Activated T-cell treated with anti-CD3 and anti-CD28 coated beads, Interleukin-2, amount 50 U/mL, for 24 hours (primary cell): ENCODE data around the gene PRKCH.

ENCODE experiments used
- DNase-seq: peaks from one replicate; pipeline ENCODE4 v3.0.0-alpha.2; 2020
- H3K27ac Mint-ChIP-seq: 2 replicates; pipeline ENCODE4 v1.8.0; 2020; ENCODE audit warnings: mild to moderate bottlenecking, mixed read lengths
- H3K27me3 Mint-ChIP-seq: 2 replicates; pipeline ENCODE4 v1.8.0; 2020; ENCODE audit warnings: mixed read lengths
- H3K36me3 Mint-ChIP-seq: 2 replicates; pipeline ENCODE4 v1.8.0; 2020; ENCODE audit warnings: low read depth, mixed read lengths
- H3K4me1 Mint-ChIP-seq: 2 replicates; pipeline ENCODE4 v1.8.0; 2020; ENCODE audit warnings: low read depth, mixed read lengths
- H3K4me3 Mint-ChIP-seq: 2 replicates; pipeline ENCODE4 v1.8.0; 2020; ENCODE audit warnings: mild to moderate bottlenecking, moderate library complexity, mixed read lengths
- H3K9me3 Mint-ChIP-seq: 2 replicates; pipeline ENCODE4 v1.8.0; 2020; ENCODE audit warnings: mixed read lengths

PRKCH gene

DNA sequence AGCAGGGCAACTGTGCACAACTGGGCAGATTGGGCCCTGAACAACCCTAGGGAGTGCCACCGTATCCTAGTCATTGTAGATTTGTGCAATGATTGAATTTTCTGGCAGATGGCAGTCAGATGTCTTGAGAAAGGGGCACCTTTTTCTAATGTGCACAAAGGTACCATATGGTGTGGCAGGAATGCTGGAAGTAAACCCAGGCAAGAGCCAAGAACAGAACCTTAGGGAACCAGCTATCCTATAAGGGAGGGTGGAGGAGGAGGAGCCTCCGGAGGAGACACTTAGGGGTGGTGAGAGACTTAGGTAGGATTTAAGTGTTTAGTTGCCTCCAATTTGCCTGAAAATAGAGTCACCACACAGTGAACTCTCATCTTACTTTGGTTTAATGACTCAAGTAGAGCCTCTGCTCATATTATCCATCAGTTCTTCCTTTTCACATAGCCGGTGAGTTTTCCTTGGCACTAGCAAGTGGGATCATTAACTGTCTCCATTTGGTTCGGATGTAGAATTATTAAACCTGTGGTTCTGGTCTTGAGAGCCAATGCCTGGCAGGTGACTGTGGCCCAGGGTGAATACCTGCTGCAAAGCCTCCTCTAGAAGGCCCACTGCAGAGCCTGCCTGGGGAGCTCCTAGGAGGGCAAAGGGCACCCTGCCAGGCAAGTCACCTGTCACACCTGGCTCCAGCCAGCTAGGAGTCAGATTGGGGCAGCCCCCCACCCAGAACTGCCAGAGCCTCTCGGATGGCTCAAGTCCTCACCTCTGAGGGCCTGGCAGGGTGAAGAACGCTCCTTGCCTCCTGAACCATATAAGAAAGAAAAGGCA, 189.6 kb downstream of the PRKCH start:
- H3K27me3 Mint-ChIP-seq = no peaks in the 10 kb centered on the region
- H3K4me3 Mint-ChIP-seq = peak overlapping the region; percentile 68
- H3K27ac Mint-ChIP-seq = peak overlapping the region; percentile 98
- no peaks in the 10 kb centered on the region for H3K9me3 Mint-ChIP-seq
- H3K36me3 Mint-ChIP-seq = peaks cover 85% of the 10 kb centered on the region
- peaks cover 95% of the 10 kb centered on the region for H3K4me1 Mint-ChIP-seq
- DNase-seq = no peak

DNA sequence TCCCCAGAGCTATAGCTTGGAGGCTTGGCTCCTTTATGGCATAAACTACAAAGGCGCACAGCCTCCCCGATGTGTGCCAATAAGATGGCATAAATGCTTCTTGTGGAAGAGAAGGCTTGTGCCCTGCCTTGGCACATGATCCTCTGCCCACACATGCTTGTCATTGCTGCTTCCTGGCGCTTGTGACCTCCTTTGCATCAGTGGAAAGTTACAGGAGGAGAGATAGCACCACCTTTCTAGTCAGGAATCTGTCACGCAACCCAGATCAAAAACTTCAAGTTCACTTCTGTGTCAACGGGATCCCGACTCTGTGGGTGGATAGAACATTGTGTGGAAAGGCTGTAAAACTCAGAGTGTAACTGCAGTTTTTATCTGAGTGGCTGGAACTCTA, 190.2 kb downstream of the PRKCH start:
- Mint-ChIP-seq H3K9me3 (no peaks in the 10 kb centered on the region), H3K27ac (peak overlapping the region; percentile 98), H3K4me1 (peaks cover 95% of the 10 kb centered on the region), H3K27me3 (no peaks in the 10 kb centered on the region), H3K36me3 (peaks cover 84% of the 10 kb centered on the region), H3K4me3 (peak overlapping the region; percentile 68)
- DNase-seq = peak; percentile 75

GRCh38 chr14:61512026-61512834, 190.9 kb downstream of the PRKCH start:
- Mint-ChIP-seq H3K27ac (peak overlapping the region; percentile 98), H3K27me3 (no peaks in the 10 kb centered on the region), H3K4me3 (peak overlapping the region; percentile 68), H3K9me3 (no peaks in the 10 kb centered on the region), H3K4me1 (peaks cover 95% of the 10 kb centered on the region), H3K36me3 (peaks cover 84% of the 10 kb centered on the region)
- DNase-seq = no peak

DNA sequence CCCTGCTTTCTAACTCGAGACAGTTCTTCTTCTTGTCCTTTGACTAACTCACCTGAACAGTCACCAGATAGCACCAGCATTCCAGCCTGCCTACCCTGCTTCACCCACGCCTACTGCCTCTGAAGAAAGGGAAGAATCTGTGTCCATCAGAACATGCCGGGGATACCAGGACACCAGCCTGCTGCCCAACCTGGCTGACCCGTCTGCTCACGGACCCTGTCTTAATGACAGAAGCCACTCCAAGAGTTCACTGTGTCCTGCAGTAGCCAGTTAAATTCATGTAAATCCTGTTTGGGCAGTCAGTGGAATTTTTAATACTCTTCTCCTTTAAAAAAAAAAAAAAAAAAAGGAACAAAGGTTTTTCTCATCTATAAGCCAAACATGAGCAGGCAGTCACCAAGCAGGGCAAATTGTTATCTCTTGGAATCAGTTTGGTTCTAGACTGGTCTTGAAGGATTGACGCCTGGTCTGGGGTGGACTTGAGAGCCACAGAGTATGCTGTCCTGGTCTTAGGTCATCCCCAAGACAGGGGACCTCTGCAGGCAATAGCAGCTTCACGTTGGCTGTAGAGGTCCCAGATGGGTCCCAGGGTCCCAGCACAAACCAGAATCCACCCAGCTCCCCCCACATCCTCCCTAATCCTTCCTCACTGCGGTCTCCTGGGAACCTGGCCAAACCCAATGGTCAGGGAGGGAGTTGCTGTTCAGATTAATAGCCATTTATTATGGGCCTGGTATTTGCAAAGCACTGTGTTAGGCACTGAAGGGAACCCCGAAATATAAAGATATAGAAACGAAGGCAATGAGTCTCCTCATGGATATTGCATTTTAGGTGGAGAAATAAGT, 192.8 kb downstream of the PRKCH start:
- Mint-ChIP-seq H3K36me3 (peaks cover 79% of the 10 kb centered on the region), H3K4me3 (no peak overlapping the region), H3K4me1 (peaks cover 95% of the 10 kb centered on the region), H3K27me3 (no peaks in the 10 kb centered on the region), H3K27ac (peak overlapping the region; percentile 92), H3K9me3 (no peaks in the 10 kb centered on the region)
- DNase-seq = no peak

GRCh38 chr14:61514927-61515326, 193.5 kb downstream of the PRKCH start:
- Mint-ChIP-seq H3K4me3 (no peak overlapping the region), H3K36me3 (peaks cover 79% of the 10 kb centered on the region), H3K4me1 (peaks cover 96% of the 10 kb centered on the region), H3K27ac (peak overlapping the region; percentile 92), H3K9me3 (no peaks in the 10 kb centered on the region), H3K27me3 (no peaks in the 10 kb centered on the region)
- no peak for DNase-seq

DNA sequence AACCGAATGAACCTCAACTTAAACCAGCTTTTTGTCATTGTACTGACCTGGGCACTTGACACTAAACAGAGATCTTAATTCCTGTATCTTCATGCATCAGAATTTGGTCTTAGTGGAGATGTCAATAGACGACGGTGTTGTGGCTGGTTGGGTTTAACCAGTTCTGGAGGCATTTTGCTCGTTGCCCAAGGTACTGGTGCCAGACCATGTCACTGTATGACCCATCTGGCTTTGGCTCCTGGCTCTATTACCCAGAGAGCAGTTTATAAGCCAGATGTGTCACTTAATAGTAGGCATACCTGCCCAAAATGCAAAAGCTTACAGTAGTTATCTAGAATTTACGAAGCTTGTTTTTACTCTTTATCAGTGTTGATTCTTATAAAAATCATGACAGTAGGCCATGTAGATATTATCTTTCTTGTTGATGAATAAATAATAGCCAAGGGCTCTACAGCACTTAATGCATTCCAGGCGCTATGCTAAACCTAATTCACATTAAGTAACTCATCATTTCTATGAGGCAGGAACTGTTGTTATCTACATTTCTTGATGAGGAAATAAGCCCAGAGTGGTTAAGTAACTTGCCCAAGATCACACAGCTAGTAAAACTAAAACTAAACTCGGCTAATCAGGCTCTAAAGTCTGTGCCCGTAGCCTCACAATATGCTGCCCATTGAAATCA, 194.2 kb downstream of the PRKCH start:
- no peak overlapping the region for H3K4me3 Mint-ChIP-seq
- H3K27me3 Mint-ChIP-seq = no peaks in the 10 kb centered on the region
- peak overlapping the region; percentile 92 for H3K27ac Mint-ChIP-seq
- peaks cover 95% of the 10 kb centered on the region for H3K4me1 Mint-ChIP-seq
- no peak for DNase-seq
- peaks cover 78% of the 10 kb centered on the region for H3K36me3 Mint-ChIP-seq
- H3K9me3 Mint-ChIP-seq = no peaks in the 10 kb centered on the region

DNA sequence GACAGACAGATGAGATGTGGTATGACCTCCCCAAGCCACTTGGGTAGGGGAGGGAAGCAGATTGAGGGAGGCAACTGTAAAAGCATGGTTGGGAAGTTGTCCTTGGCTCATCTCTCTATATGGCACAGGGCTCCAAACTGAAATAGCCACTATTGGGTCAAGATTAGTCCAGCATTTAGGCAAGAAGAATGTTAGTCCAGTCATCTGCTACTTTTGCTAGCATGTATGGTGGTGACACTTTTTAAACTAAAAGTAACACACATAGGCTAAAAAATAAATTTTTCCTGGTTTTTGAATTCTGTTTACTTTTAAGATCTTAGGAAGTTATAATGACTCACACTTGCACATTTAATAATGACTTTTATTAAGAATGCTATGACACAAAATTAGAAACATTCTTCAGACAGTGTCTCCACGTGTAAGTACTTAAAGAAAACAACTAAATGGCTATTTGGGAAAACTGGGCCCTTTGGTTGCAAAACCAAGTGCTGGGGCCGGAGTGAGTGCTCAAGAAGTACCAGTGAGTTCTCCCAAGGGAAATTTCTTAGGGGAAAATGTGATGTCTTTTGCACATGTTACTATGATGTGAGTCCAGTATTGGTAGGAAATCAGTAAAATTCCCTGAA, 194.9 kb downstream of the PRKCH start:
- Mint-ChIP-seq H3K4me1 (peaks cover 91% of the 10 kb centered on the region), H3K27me3 (no peaks in the 10 kb centered on the region), H3K9me3 (no peaks in the 10 kb centered on the region), H3K27ac (peak overlapping the region; percentile 92), H3K4me3 (no peak overlapping the region), H3K36me3 (peaks cover 78% of the 10 kb centered on the region)
- no peak for DNase-seq

DNA sequence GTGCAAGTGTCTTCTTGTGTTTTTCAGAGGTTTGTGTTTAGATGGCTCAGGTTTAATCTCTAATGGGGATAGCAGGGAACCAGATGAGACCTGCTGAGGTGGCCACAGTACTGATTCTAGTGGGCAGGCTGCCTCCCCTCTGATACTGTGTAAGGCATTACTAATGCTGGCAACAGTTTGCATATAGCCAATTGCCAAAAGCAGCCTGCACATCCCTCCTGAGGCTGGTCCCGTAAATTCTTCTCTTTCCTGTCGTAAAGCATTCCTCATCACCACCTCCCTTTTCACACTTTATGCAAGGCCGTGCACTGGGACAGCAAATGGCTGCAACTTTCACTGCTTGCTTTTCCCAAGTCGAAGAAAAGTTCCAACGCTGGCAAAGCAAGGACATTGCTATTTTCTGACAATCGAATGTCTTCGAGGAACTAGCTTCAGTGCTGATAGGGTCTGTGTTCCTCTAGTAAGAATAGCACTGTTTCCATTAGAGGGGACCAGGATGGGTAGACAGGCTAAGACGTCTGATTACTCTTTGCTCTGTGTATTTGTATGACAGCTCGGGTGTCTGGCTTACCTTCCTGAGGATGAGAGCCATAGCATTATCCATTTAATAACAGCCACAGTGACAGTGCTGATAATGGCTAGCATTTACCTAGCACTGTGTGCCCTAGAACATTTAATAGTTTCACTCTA, 195.7 kb downstream of the PRKCH start:
- Mint-ChIP-seq H3K27ac (peak overlapping the region; percentile 92), H3K9me3 (no peaks in the 10 kb centered on the region), H3K27me3 (no peaks in the 10 kb centered on the region), H3K36me3 (peaks cover 82% of the 10 kb centered on the region), H3K4me1 (peaks cover 89% of the 10 kb centered on the region), H3K4me3 (no peak overlapping the region)
- DNase-seq = no peak

DNA sequence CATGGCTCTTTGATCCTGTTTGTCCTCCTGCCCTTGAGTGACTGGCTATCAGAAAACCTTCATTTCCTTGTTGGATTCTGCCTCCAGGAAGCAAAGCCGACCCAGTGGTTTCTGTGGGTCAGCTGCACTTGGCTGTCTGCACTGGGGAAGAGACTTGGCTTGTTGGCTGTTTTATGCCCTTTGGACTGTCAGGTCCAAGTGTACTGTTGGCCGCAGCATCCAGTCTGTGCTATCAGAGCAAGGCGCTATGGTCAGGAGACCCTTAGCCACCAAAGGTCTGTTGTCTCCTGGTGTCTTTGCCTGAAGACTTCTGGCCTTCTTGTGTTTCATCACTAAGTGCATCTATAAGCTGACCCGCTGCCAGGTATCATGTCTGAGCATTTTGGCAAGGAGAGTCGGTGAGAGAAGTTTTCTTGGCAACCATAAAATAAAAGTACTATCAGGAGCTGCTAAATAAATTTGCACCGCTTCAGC, 196.6 kb downstream of the PRKCH start:
- Mint-ChIP-seq H3K27ac (peak overlapping the region; percentile 92), H3K4me3 (no peak overlapping the region), H3K27me3 (no peaks in the 10 kb centered on the region), H3K4me1 (peaks cover 90% of the 10 kb centered on the region), H3K36me3 (peaks cover 84% of the 10 kb centered on the region), H3K9me3 (no peaks in the 10 kb centered on the region)
- DNase-seq = no peak

GRCh38 chr14:61518403-61518802, 197.0 kb downstream of the PRKCH start:
- Mint-ChIP-seq H3K27me3 (no peaks in the 10 kb centered on the region), H3K9me3 (no peaks in the 10 kb centered on the region), H3K27ac (peak overlapping the region; percentile 92), H3K36me3 (peaks cover 83% of the 10 kb centered on the region), H3K4me3 (peak overlapping the region; percentile 40), H3K4me1 (peaks cover 91% of the 10 kb centered on the region)
- DNase-seq = no peak

- H3K9me3 Mint-ChIP-seq = no peaks in the 10 kb centered on the region
- DNase-seq = no peak
- H3K36me3 Mint-ChIP-seq = peaks cover 84% of the 10 kb centered on the region
- H3K27me3 Mint-ChIP-seq = no peaks in the 10 kb centered on the region
- H3K4me3 Mint-ChIP-seq = peak overlapping the region; percentile 29
- H3K27ac Mint-ChIP-seq = peak overlapping the region; percentile 92
- peaks cover 92% of the 10 kb centered on the region for H3K4me1 Mint-ChIP-seq
Measured at GRCh38 chr14:61519106-61519505, 197.7 kb downstream of the PRKCH start.

DNA sequence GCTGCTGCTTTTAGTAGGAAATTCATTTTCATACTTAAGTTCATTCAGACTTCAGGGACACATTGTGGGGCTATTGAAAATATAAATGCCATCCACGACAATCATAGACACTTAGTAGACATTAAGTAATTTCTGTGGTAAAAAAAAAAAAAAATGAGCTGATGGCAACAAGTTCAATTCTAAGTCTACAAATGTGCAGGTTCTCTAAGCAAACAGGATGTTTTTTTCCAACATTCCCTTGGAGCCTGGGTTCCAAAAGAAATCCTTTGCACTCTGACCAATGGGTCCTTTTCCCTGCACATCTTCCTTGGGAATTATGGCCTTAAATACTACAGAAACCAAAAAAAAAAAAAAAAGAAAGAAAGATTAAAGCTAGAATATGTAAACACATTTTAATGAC, 198.4 kb downstream of the PRKCH start:
- H3K4me1 Mint-ChIP-seq = peaks cover 93% of the 10 kb centered on the region
- H3K27me3 Mint-ChIP-seq = no peaks in the 10 kb centered on the region
- peaks cover 80% of the 10 kb centered on the region for H3K36me3 Mint-ChIP-seq
- no peak overlapping the region for H3K4me3 Mint-ChIP-seq
- no peaks in the 10 kb centered on the region for H3K9me3 Mint-ChIP-seq
- no peak for DNase-seq
- H3K27ac Mint-ChIP-seq = peak overlapping the region; percentile 80

DNA sequence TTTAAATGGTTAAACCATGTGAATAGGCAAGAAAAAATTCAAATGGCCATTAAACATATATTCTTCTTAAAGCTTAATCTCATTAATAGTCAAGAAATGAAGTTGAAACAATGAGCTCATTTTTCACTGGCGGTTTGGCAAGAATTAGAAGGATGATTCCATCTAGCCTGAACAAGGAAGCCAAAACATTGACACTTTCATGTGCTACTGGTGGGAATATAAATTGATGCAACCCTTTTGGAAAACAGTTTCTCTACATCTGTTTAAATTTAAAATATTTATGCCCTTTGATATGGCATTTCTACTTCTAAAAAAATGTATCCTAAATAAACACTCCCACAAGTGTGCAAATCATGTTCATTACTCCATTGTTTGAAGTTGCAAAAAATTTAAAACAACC, 199.2 kb downstream of the PRKCH start:
- no peak overlapping the region for H3K4me3 Mint-ChIP-seq
- no peaks in the 10 kb centered on the region for H3K9me3 Mint-ChIP-seq
- no peaks in the 10 kb centered on the region for H3K27me3 Mint-ChIP-seq
- H3K36me3 Mint-ChIP-seq = peaks cover 78% of the 10 kb centered on the region
- peak overlapping the region; percentile 80 for H3K27ac Mint-ChIP-seq
- DNase-seq = no peak
- H3K4me1 Mint-ChIP-seq = peaks cover 93% of the 10 kb centered on the region
